ENCODE results near the gene CES3.

Gene CES3

GRCh38 chr16:66919569-66920298, 41.3 kb upstream of the CES3 start:
- Histone ChIP-seq H3K27me3 (ENCODE audit: control insufficient read depth, insufficient read depth, low read length) (peaks cover 19% of the 10 kb centered on the region), H3K4me3 (ENCODE audit: low read depth, low read length) (no peak overlapping the region), H3K4me1 (ENCODE audit: control insufficient read depth, insufficient read depth, low read length) (no peaks in the 10 kb centered on the region), H3K9me3 (ENCODE audit: control insufficient read depth, insufficient read depth, low read length) (no peaks in the 10 kb centered on the region), H3K27ac (ENCODE audit: low read depth, low read length) (no peak overlapping the region), H3K9ac (ENCODE audit: low read depth, low read length) (no peak overlapping the region), H3K36me3 (ENCODE audit: control insufficient read depth, insufficient read depth, low read length) (no peaks in the 10 kb centered on the region)

- no peaks in the 10 kb centered on the region for H3K4me1 ChIP-seq (ENCODE audit: control insufficient read depth, insufficient read depth, low read length)
- H3K36me3 ChIP-seq (ENCODE audit: control insufficient read depth, insufficient read depth, low read length): no peaks in the 10 kb centered on the region
- no peak overlapping the region for H3K4me3 ChIP-seq (ENCODE audit: low read depth, low read length)
- H3K9ac ChIP-seq (ENCODE audit: low read depth, low read length): no peak overlapping the region
- H3K27ac ChIP-seq (ENCODE audit: low read depth, low read length): no peak overlapping the region
- peaks cover 24% of the 10 kb centered on the region for H3K27me3 ChIP-seq (ENCODE audit: control insufficient read depth, insufficient read depth, low read length)
- no peaks in the 10 kb centered on the region for H3K9me3 ChIP-seq (ENCODE audit: control insufficient read depth, insufficient read depth, low read length)
Measured at GRCh38 chr16:66920299-66920590, 40.8 kb upstream of the CES3 start.

- peaks cover 32% of the 10 kb centered on the region for H3K27me3 ChIP-seq (ENCODE audit: control insufficient read depth, insufficient read depth, low read length)
- no peak overlapping the region for H3K27ac ChIP-seq (ENCODE audit: low read depth, low read length)
- H3K4me3 ChIP-seq (ENCODE audit: low read depth, low read length): no peak overlapping the region
- H3K9ac ChIP-seq (ENCODE audit: low read depth, low read length): no peak overlapping the region
- H3K36me3 ChIP-seq (ENCODE audit: control insufficient read depth, insufficient read depth, low read length): no peaks in the 10 kb centered on the region
- H3K4me1 ChIP-seq (ENCODE audit: control insufficient read depth, insufficient read depth, low read length): no peaks in the 10 kb centered on the region
- no peaks in the 10 kb centered on the region for H3K9me3 ChIP-seq (ENCODE audit: control insufficient read depth, insufficient read depth, low read length)
Measured at GRCh38 chr16:66920924-66921680, 40.0 kb upstream of the CES3 start.

GRCh38 chr16:66921729-66922450, 39.2 kb upstream of the CES3 start:
- no peak overlapping the region for H3K4me3 ChIP-seq (ENCODE audit: low read depth, low read length)
- H3K36me3 ChIP-seq (ENCODE audit: control insufficient read depth, insufficient read depth, low read length): no peaks in the 10 kb centered on the region
- H3K4me1 ChIP-seq (ENCODE audit: control insufficient read depth, insufficient read depth, low read length): no peaks in the 10 kb centered on the region; the same call in 1 of the 2 replicates
- no peaks in the 10 kb centered on the region for H3K9me3 ChIP-seq (ENCODE audit: control insufficient read depth, insufficient read depth, low read length)
- H3K27me3 ChIP-seq (ENCODE audit: control insufficient read depth, insufficient read depth, low read length): peaks cover 40% of the 10 kb centered on the region
- H3K27ac ChIP-seq (ENCODE audit: low read depth, low read length): no peak overlapping the region
- no peak overlapping the region for H3K9ac ChIP-seq (ENCODE audit: low read depth, low read length)

- H3K27ac ChIP-seq (ENCODE audit: low read depth, low read length): no peak overlapping the region
- no peaks in the 10 kb centered on the region for H3K36me3 ChIP-seq (ENCODE audit: control insufficient read depth, insufficient read depth, low read length)
- H3K27me3 ChIP-seq (ENCODE audit: control insufficient read depth, insufficient read depth, low read length): peaks cover 48% of the 10 kb centered on the region
- no peak overlapping the region for H3K9ac ChIP-seq (ENCODE audit: low read depth, low read length)
- no peaks in the 10 kb centered on the region for H3K9me3 ChIP-seq (ENCODE audit: control insufficient read depth, insufficient read depth, low read length)
- H3K4me3 ChIP-seq (ENCODE audit: low read depth, low read length): no peak overlapping the region
- H3K4me1 ChIP-seq (ENCODE audit: control insufficient read depth, insufficient read depth, low read length): no peaks in the 10 kb centered on the region; the same call in 1 of the 2 replicates
Measured at GRCh38 chr16:66923247-66923731, 37.8 kb upstream of the CES3 start.

GRCh38 chr16:66923866-66924265, 37.2 kb upstream of the CES3 start:
- no peaks in the 10 kb centered on the region; the same call in 1 of the 2 replicates for H3K4me1 ChIP-seq (ENCODE audit: control insufficient read depth, insufficient read depth, low read length)
- no peak overlapping the region for H3K4me3 ChIP-seq (ENCODE audit: low read depth, low read length)
- H3K27ac ChIP-seq (ENCODE audit: low read depth, low read length): no peak overlapping the region
- no peaks in the 10 kb centered on the region for H3K36me3 ChIP-seq (ENCODE audit: control insufficient read depth, insufficient read depth, low read length)
- peaks cover 48% of the 10 kb centered on the region for H3K27me3 ChIP-seq (ENCODE audit: control insufficient read depth, insufficient read depth, low read length)
- H3K9me3 ChIP-seq (ENCODE audit: control insufficient read depth, insufficient read depth, low read length): no peaks in the 10 kb centered on the region
- H3K9ac ChIP-seq (ENCODE audit: low read depth, low read length): no peak overlapping the region

- H3K27ac ChIP-seq (ENCODE audit: low read depth, low read length): no peak overlapping the region
- no peaks in the 10 kb centered on the region for H3K9me3 ChIP-seq (ENCODE audit: control insufficient read depth, insufficient read depth, low read length)
- H3K9ac ChIP-seq (ENCODE audit: low read depth, low read length): no peak overlapping the region
- no peaks in the 10 kb centered on the region; the same call in 1 of the 2 replicates for H3K4me1 ChIP-seq (ENCODE audit: control insufficient read depth, insufficient read depth, low read length)
- peak overlapping the region; percentile 59 for H3K4me3 ChIP-seq (ENCODE audit: low read depth, low read length)
- H3K36me3 ChIP-seq (ENCODE audit: control insufficient read depth, insufficient read depth, low read length): no peaks in the 10 kb centered on the region
- peaks cover 48% of the 10 kb centered on the region for H3K27me3 ChIP-seq (ENCODE audit: control insufficient read depth, insufficient read depth, low read length)
Measured at GRCh38 chr16:66924527-66925321, 36.3 kb upstream of the CES3 start.

- no peaks in the 10 kb centered on the region for H3K9me3 ChIP-seq (ENCODE audit: control insufficient read depth, insufficient read depth, low read length)
- no peaks in the 10 kb centered on the region; the same call in 1 of the 2 replicates for H3K4me1 ChIP-seq (ENCODE audit: control insufficient read depth, insufficient read depth, low read length)
- peak within 1 kb of the TSS; percentile 59 for H3K4me3 ChIP-seq (ENCODE audit: low read depth, low read length)
- peaks cover 44% of the 10 kb centered on the region for H3K27me3 ChIP-seq (ENCODE audit: control insufficient read depth, insufficient read depth, low read length)
- no peak within 1 kb of the TSS for H3K27ac ChIP-seq (ENCODE audit: low read depth, low read length)
- no peaks in the 10 kb centered on the region for H3K36me3 ChIP-seq (ENCODE audit: control insufficient read depth, insufficient read depth, low read length)
- H3K9ac ChIP-seq (ENCODE audit: low read depth, low read length): no peak within 1 kb of the TSS
Measured at GRCh38 chr16:66925322-66925840, 35.7 kb upstream of the CES3 start, which contains the start of gene RRAD. Gene RRAD, minus strand, starts transcription at chr16:66925535. Its CDS starts 356 bp downstream, at chr16:66925179.

GRCh38 chr16:66926171-66926947, 34.7 kb upstream of the CES3 start:
- no peak overlapping the region for H3K27ac ChIP-seq (ENCODE audit: low read depth, low read length)
- H3K27me3 ChIP-seq (ENCODE audit: control insufficient read depth, insufficient read depth, low read length): peaks cover 44% of the 10 kb centered on the region
- no peaks in the 10 kb centered on the region; the same call in 1 of the 2 replicates for H3K4me1 ChIP-seq (ENCODE audit: control insufficient read depth, insufficient read depth, low read length)
- H3K4me3 ChIP-seq (ENCODE audit: low read depth, low read length): no peak overlapping the region
- no peaks in the 10 kb centered on the region for H3K36me3 ChIP-seq (ENCODE audit: control insufficient read depth, insufficient read depth, low read length)
- no peak overlapping the region for H3K9ac ChIP-seq (ENCODE audit: low read depth, low read length)
- no peaks in the 10 kb centered on the region for H3K9me3 ChIP-seq (ENCODE audit: control insufficient read depth, insufficient read depth, low read length)

All from HUES48 (cell line).